ENCODE results near the gene IFT52.

DNA sequence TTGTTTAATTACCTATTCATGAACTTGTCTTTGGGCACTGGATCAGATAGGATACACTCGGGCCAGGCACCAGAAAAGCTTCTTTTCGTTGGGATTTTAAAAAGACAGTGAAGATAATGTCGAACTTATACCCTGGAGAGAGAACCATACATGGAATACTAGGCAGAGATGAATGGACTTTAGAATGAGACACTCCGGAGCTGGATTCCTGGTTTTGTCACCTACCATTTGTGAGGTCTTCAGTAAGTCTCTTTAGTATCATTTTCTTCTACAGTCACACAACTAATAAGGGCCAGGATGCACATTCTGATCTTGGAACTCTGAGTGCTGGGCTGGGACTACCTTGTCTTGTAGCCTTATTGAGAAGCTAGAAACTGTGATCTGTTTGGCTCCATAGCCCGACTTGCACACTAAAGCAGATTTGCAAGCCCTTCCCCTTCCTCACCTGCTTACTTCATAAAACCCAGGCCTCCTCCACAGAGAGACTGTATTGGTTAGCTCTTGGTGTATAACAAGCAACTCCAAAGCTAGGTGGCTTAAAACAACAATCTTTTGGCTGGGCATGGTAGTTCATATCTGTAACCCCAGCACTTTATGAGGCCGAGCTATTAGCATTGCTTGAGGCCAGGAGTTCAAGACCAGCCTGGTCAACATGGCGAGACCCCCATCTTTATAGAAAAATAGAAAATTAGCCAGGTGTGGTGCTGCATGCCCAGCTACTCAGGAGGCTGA lies 7.4 kb upstream of the IFT52 start:
- TF ChIP-seq, protein P1, sequence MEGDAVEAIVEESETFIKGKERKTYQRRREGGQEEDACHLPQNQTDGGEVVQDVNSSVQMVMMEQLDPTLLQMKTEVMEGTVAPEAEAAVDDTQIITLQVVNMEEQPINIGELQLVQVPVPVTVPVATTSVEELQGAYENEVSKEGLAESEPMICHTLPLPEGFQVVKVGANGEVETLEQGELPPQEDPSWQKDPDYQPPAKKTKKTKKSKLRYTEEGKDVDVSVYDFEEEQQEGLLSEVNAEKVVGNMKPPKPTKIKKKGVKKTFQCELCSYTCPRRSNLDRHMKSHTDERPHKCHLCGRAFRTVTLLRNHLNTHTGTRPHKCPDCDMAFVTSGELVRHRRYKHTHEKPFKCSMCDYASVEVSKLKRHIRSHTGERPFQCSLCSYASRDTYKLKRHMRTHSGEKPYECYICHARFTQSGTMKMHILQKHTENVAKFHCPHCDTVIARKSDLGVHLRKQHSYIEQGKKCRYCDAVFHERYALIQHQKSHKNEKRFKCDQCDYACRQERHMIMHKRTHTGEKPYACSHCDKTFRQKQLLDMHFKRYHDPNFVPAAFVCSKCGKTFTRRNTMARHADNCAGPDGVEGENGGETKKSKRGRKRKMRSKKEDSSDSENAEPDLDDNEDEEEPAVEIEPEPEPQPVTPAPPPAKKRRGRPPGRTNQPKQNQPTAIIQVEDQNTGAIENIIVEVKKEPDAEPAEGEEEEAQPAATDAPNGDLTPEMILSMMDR (IDR thresholded peaks at IDR 0.05): no peak
- no peak for TF ChIP-seq POLR2A (IDR thresholded peaks at IDR 0.05)

Data from esophagus squamous epithelium (tissue), 4 donors.